MM.1S (cell line): Measurements from ENCODE around the gene MAGI1.

Source experiments
- DNase-seq: peaks from one replicate; pipeline ENCODE4 v3.0.0-alpha.2; 2015
- H2AFZ ChIP-seq: fragments of 300-600 bp; sonication (generic); 2 replicates; pipeline ENCODE4 v1.6.0; 2016; ENCODE audit warnings: antibody characterized with exemption, low read length
- H3F3A ChIP-seq: fragments of 300-600 bp; sonication (generic); 2 replicates; pipeline ENCODE4 v1.6.1; 2016; ENCODE audit warnings: mild to moderate bottlenecking, antibody characterized with exemption, low read length, moderate library complexity, mixed read lengths; ENCODE audit not compliant: insufficient read depth
- H3K27ac ChIP-seq: fragments of 300-600 bp; sonication (generic); 2 replicates; pipeline ENCODE4 v1.5.1; 2016; ENCODE audit warnings: mild to moderate bottlenecking, low read length
- H3K27me3 ChIP-seq: fragments of 300-600 bp; sonication (generic); replicated peaks from 2 replicates; pipeline ENCODE4 v1.6.0; 2016; ENCODE audit warnings: low read length; ENCODE audit not compliant: insufficient read depth
- H3K36me3 ChIP-seq: fragments of 300-600 bp; sonication (generic); replicated peaks from 2 replicates; pipeline ENCODE4 v1.6.1; 2016; ENCODE audit warnings: mild to moderate bottlenecking, low read length, mixed read lengths; ENCODE audit not compliant: insufficient read depth
- H3K4me1 ChIP-seq: fragments of 300-600 bp; sonication (generic); 2 replicates; pipeline ENCODE4 v1.6.1; 2016; ENCODE audit warnings: low read length, mixed read lengths
- H3K4me2 ChIP-seq: fragments of 300-600 bp; sonication (generic); 2 replicates; pipeline ENCODE4 v1.6.0; 2016; ENCODE audit warnings: low read depth, low read length
- H3K4me3 ChIP-seq: fragments of 300-600 bp; sonication (generic); 2 replicates; pipeline ENCODE4 v1.5.1; 2016; ENCODE audit warnings: low read length, mixed read lengths
- H3K79me2 ChIP-seq: fragments of 300-600 bp; sonication (generic); 2 replicates; pipeline ENCODE4 v1.6.1; 2016; ENCODE audit warnings: mixed run types, low read length, mixed read lengths
- H3K9ac ChIP-seq: fragments of 300-600 bp; sonication (generic); 2 replicates; pipeline ENCODE4 v1.6.1; 2016; ENCODE audit warnings: low read length, mixed read lengths
- H3K9me2 ChIP-seq: fragments of 300-600 bp; sonication (generic); replicated peaks from 2 replicates; pipeline ENCODE4 v1.6.1; 2016; ENCODE audit warnings: mild to moderate bottlenecking, low read length, mixed read lengths; ENCODE audit not compliant: insufficient read depth
- H3K9me3 ChIP-seq: fragments of 300-600 bp; sonication (generic); replicated peaks from 2 replicates; pipeline ENCODE4 v1.6.1; 2016; ENCODE audit warnings: mild to moderate bottlenecking, low read length, mixed read lengths; ENCODE audit not compliant: insufficient read depth
- H4K20me1 ChIP-seq: fragments of 300-600 bp; sonication (generic); 2 replicates; pipeline ENCODE4 v1.6.1; 2016; ENCODE audit warnings: mild to moderate bottlenecking, low read length, moderate library complexity, mixed read lengths; ENCODE audit not compliant: insufficient read depth
- CTCF ChIP-seq: fragments of 300-600 bp; sonication (generic); IDR thresholded peaks from 2 replicates; pipeline ENCODE4 v1.5.1; 2016; ENCODE audit warnings: antibody characterized with exemption, low read length, mixed read lengths
- EZH2 ChIP-seq: fragments of 300-600 bp; sonication (generic); optimal IDR thresholded peaks from 2 replicates; pipeline ENCODE3; 2017; ENCODE audit warnings: low read depth, mild to moderate bottlenecking, antibody characterized with exemption, low read length, mixed read lengths
- EZH2phosphoT487 ChIP-seq: fragments of 300-600 bp; sonication (generic); IDR thresholded peaks from 2 replicates; pipeline ENCODE4 v1.6.1; 2018; ENCODE audit warnings: antibody characterized with exemption, low read length

Gene MAGI1

GRCh38 chr3:65396078-65396477 is 642.6 kb downstream of the MAGI1 start:
- no peak overlapping the region for H3K9ac ChIP-seq
- no peak overlapping the region for H3K4me3 ChIP-seq
- H3K79me2 ChIP-seq, result no peaks in the 10 kb centered on the region
- H3K4me2 ChIP-seq, result no peak overlapping the region
- no peaks in the 10 kb centered on the region for H3K4me1 ChIP-seq
- H3K27me3 ChIP-seq, result no peaks in the 10 kb centered on the region
- no peaks in the 10 kb centered on the region for H3K36me3 ChIP-seq
- no peaks in the 10 kb centered on the region for H4K20me1 ChIP-seq
- no peak for DNase-seq
- H3F3A ChIP-seq, result no peaks in the 10 kb centered on the region
- H3K9me3 ChIP-seq, result no peaks in the 10 kb centered on the region
- no peak overlapping the region for H2AFZ ChIP-seq
- TF ChIP-seq EZH2 (no peak), EZH2phosphoT487 (no peak), CTCF (no peak)
- H3K9me2 ChIP-seq, result no peaks in the 10 kb centered on the region
- no peak overlapping the region for H3K27ac ChIP-seq

GRCh38 chr3:65391068-65391467 is 647.6 kb downstream of the MAGI1 start:
- no peaks in the 10 kb centered on the region for H3K79me2 ChIP-seq
- H3K36me3 ChIP-seq, result no peaks in the 10 kb centered on the region
- no peak overlapping the region for H3K4me2 ChIP-seq
- H3K27ac ChIP-seq, result no peak overlapping the region
- H3K27me3 ChIP-seq, result no peaks in the 10 kb centered on the region
- no peak for TF ChIP-seq EZH2phosphoT487
- no peak for TF ChIP-seq CTCF
- no peak for TF ChIP-seq EZH2
- H3F3A ChIP-seq, result no peaks in the 10 kb centered on the region
- no peaks in the 10 kb centered on the region for H3K4me1 ChIP-seq
- DNase-seq, result no peak
- no peak overlapping the region for H3K4me3 ChIP-seq
- no peak overlapping the region for H3K9ac ChIP-seq
- no peaks in the 10 kb centered on the region for H3K9me3 ChIP-seq
- H2AFZ ChIP-seq, result no peak overlapping the region
- no peaks in the 10 kb centered on the region for H3K9me2 ChIP-seq
- H4K20me1 ChIP-seq, result no peaks in the 10 kb centered on the region

- Histone ChIP-seq H3K9me3 (no peaks in the 10 kb centered on the region), H3K27ac (no peak overlapping the region), H3F3A (no peaks in the 10 kb centered on the region), H3K36me3 (no peaks in the 10 kb centered on the region), H3K4me2 (no peak overlapping the region), H3K9me2 (no peaks in the 10 kb centered on the region), H2AFZ (no peak overlapping the region), H3K4me1 (no peaks in the 10 kb centered on the region), H3K4me3 (no peak overlapping the region), H3K9ac (no peak overlapping the region), H3K27me3 (no peaks in the 10 kb centered on the region), H3K79me2 (no peaks in the 10 kb centered on the region), H4K20me1 (no peaks in the 10 kb centered on the region)
- TF ChIP-seq EZH2phosphoT487 (no peak), EZH2 (no peak), CTCF (no peak)
- no peak for DNase-seq
Observed at GRCh38 chr3:65385805-65386204, 652.9 kb downstream of the MAGI1 start.
